Adrenal gland (tissue), 5 donors: ENCODE results near the gene HOXA9.

Experiments
- CTCF ChIP-seq, 6 experiments: fragments of 450-650 bp in 4 of 6; fragments of 200-600 bp in 2 of 6; sonication (generic) in 1 of 6; IDR thresholded peaks; 1 replicate in 5 of 6; 2 replicates in 1 of 6; pipeline versions ENCODE4 v1.5.1 to v1.8.0; 2016 to 2021; ENCODE audit warnings: antibody characterized with exemption in 6 of 6, mild to moderate bottlenecking in 2 of 6, moderate library complexity in 1 of 6
- POLR2A ChIP-seq, 2 donors: fragments of 450-650 bp; IDR thresholded peaks; one replicate each; pipeline ENCODE4 v1.6.1; 2017; ENCODE audit warnings: antibody characterized with exemption in 2 of 2, mild to moderate bottlenecking in 2 of 2, moderate library complexity in 1 of 2
- donor health status: DM: no; HTN: no; CAD: no.

- TF ChIP-seq CTCF (IDR thresholded peaks at IDR 0.05) (no peak), POLR2A (IDR thresholded peaks at IDR 0.05) (no peak)
Observed at GRCh38 chr7:27202862-27203134, 37.5 kb upstream of the HOXA9 start.
